Nephron progenitor cell (in vitro differentiated cells): ENCODE data around the gene SLC66A2.

Source experiments
- DNase-seq: peaks from one replicate; pipeline ENCODE4 v3.0.0; 2021
- H3K27ac Mint-ChIP-seq: 2 replicates; pipeline ENCODE4 v1.8.0; 2021; ENCODE audit warnings: mild to moderate bottlenecking, moderate library complexity, mixed read lengths
- H3K27me3 Mint-ChIP-seq: 2 replicates; pipeline ENCODE4 v1.8.0; 2021; ENCODE audit warnings: mild to moderate bottlenecking, low read depth, mixed read lengths; ENCODE audit not compliant: poor library complexity
- H3K36me3 Mint-ChIP-seq: 2 replicates; pipeline ENCODE4 v1.8.0; 2021; ENCODE audit warnings: low read depth, mixed read lengths
- H3K4me1 Mint-ChIP-seq: 2 replicates; pipeline ENCODE4 v1.8.0; 2021; ENCODE audit warnings: mixed read lengths
- H3K4me3 Mint-ChIP-seq: 2 replicates; pipeline ENCODE4 v1.8.0; 2021; ENCODE audit warnings: mild to moderate bottlenecking, moderate library complexity, mixed read lengths
- H3K9me3 Mint-ChIP-seq: 2 replicates; pipeline ENCODE4 v1.8.0; 2021; ENCODE audit warnings: mild to moderate bottlenecking, moderate library complexity, mixed read lengths
- TF ChIP-seq, protein P1 (sequence below): fragments of 200-600 bp; sonication (generic); IDR thresholded peaks from 2 replicates; pipeline ENCODE4 v1.5.0; 2021; ENCODE audit warnings: antibody characterized with exemption

SLC66A2 gene

DNA sequence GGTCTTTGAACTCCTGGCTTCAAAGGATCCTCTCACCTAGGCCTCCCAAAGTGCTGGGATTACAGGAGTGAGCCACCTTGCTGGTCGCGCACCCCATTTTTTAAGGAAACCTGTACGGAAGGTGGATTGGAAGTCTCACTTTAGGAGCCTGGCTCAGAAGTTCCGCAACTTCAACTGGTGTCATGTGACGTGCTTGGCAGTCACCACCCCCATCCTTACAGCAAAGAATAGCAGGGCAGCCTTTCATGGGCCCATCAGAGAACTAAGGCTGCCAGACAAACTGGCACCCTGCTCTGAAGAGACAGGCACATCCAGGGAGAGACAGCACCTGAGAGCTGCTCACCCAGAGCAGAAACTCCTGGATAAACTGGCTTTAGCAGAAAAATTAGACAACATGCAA lies 3.3 kb upstream of the SLC66A2 start:
- H3K27ac Mint-ChIP-seq, result no peak overlapping the region
- no peak for DNase-seq

DNA sequence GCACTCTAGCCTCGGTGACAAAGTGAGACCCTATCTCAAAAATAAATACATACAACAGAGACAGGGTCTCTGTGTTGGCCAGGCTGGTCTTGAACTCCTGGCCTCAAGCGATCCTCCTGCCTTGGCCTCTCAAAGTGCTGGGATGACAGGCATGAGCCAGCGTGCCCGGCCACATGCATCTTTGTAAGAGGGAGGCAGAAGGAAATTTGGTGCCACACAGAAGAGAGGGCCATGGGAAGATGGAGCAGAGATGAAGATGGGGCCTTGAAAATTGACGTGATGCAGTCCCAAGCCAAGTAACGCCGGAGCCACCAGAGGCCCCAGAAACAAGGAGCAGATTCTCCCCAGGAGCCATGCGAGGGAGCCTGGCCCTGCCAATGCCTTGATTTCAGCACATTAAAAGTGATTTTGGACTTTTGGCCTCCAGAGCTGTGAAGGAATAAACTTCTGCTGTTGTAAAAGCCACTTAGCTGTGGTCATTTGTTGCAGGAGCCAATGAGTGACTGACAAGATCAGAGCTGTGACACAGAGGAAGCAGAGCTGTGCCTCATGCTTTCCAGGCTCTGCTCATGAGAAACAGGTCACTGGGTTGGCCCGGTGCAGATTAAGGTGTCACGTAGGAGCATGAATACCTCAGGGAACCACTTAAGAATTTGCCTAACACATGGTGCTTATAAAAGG lies 2.7 kb upstream of the SLC66A2 start:
- H3K4me3 Mint-ChIP-seq, result no peak overlapping the region

More for the DNA sequence above, 3.3 kb upstream of the SLC66A2 start:
- Mint-ChIP-seq H3K27me3 (peaks cover 48% of the 10 kb centered on the region), H3K4me3 (no peak overlapping the region), H3K4me1 (peaks cover 27% of the 10 kb centered on the region), H3K9me3 (no peaks in the 10 kb centered on the region), H3K36me3 (no peaks in the 10 kb centered on the region)
- TF ChIP-seq, protein P1, sequence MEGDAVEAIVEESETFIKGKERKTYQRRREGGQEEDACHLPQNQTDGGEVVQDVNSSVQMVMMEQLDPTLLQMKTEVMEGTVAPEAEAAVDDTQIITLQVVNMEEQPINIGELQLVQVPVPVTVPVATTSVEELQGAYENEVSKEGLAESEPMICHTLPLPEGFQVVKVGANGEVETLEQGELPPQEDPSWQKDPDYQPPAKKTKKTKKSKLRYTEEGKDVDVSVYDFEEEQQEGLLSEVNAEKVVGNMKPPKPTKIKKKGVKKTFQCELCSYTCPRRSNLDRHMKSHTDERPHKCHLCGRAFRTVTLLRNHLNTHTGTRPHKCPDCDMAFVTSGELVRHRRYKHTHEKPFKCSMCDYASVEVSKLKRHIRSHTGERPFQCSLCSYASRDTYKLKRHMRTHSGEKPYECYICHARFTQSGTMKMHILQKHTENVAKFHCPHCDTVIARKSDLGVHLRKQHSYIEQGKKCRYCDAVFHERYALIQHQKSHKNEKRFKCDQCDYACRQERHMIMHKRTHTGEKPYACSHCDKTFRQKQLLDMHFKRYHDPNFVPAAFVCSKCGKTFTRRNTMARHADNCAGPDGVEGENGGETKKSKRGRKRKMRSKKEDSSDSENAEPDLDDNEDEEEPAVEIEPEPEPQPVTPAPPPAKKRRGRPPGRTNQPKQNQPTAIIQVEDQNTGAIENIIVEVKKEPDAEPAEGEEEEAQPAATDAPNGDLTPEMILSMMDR, result no peak

DNA sequence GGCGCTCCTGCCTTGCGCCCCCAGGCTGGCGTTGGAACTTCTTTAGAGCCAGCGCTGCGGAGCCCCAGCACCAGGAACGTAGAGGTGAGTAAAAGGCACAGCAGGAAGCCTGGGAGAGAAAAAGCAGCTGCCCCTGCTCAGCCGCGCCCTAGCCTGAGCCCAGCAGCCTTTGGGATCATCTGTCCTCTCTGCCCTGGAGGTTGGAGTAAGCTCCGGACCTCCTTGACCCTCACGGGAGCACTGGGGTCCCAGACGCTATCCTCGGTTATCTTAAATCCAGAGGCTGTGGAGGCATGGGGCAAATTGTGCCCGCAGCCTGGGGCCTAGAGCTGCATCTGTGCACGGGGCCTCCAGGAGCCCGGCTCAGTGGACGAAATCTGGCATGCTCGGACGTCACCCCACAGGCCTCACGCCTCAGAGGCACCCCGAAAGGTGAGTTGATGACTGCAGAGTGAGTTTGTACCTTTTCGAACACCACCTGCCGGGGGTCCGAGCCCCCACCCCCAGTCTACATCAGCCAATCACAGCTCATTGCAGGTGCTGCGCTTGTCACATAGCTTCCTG lies 1.6 kb upstream of the SLC66A2 start:
- Mint-ChIP-seq H3K4me3 (peak overlapping the region; percentile 62), H3K27ac (no peak overlapping the region), H3K4me1 (peaks cover 40% of the 10 kb centered on the region), H3K36me3 (peaks cover 9% of the 10 kb centered on the region), H3K9me3 (no peaks in the 10 kb centered on the region), H3K27me3 (peaks cover 52% of the 10 kb centered on the region)
- TF ChIP-seq, protein P1, result no peak
- no peak for DNase-seq

More for the DNA sequence above, 2.7 kb upstream of the SLC66A2 start:
- Mint-ChIP-seq H3K27ac (no peak overlapping the region), H3K9me3 (no peaks in the 10 kb centered on the region), H3K27me3 (peaks cover 52% of the 10 kb centered on the region), H3K4me1 (peaks cover 30% of the 10 kb centered on the region), H3K36me3 (no peaks in the 10 kb centered on the region)
- DNase-seq, result no peak
- TF ChIP-seq, protein P1, result no peak

DNA sequence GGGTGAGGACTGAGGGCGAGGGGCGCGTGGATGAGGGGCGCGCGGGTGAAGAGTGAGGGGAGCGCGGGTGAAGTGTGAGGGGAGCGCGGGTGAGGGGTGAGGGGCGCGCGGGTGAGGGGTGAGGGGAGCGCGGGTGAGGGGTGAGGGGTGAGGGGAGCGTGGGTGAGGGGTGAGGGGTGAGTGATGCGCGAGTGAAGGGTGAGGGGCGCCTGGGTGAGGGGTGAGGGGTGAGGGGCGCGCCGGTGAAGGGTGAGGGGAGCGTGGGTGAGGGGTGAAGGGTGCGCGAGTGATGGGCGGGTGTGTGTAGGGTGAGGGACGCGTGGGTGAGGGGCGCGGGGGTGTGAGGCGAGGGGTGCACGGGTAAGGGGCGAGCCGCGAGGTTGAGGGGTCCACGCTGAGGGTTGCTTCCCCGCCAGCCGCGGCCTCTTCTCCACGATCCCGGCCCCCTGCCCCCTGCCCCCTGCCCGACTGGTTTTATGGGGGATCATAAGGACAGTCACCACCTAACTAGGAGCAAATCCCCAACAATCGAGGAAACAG lies 1.1 kb upstream of the SLC66A2 start:
- H3K36me3 Mint-ChIP-seq, result peaks cover 10% of the 10 kb centered on the region
- TF ChIP-seq, protein P1, result no peak
- peaks cover 52% of the 10 kb centered on the region for H3K27me3 Mint-ChIP-seq
- H3K4me3 Mint-ChIP-seq, result peak overlapping the region; percentile 62
- no peak for DNase-seq
- H3K4me1 Mint-ChIP-seq, result peaks cover 45% of the 10 kb centered on the region
- no peaks in the 10 kb centered on the region for H3K9me3 Mint-ChIP-seq
- no peak overlapping the region for H3K27ac Mint-ChIP-seq

DNA sequence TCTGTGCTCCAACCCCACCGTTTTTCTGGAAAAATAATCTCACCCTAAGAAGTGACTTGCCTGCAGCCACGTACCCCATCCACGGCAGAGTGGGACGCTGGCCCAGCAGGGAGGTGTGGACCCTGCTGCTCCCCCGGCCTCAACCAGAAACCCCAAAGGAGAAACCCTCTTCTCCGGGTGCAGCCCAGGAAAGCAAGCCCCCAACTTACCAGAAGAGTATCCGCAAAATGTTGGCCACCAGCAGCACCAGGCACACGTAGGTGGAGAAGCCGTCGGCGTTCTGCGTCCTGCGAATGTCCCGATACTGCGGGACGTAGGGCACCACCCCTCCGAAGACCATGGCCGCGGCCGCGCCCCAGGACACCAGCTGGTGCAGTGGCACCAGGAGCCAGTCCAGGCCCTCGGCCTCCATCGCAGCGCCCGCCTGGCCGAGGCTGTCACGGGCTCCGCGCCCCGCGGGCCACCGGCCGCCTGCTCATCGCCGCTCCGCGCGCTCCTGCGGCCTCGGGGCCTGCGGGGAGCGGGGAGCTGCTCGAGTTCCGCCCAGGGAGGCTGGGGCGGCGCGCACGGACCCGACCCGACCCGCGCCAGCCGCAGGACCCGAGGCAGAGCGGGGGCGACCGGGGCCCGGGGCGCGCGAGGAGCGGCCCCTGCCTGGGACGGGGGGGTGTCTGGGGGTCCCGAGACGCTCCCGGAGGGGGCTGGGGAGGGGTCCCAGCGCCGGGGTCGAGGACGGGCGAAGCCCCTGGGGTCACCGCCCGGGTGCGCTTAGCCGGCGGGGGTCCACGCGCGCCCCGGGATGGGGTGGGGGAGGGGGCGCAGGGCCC lies 725 bp downstream of the SLC66A2 start:
- Mint-ChIP-seq H3K4me3 (peak overlapping the region; percentile 83), H3K36me3 (peaks cover 10% of the 10 kb centered on the region), H3K9me3 (no peaks in the 10 kb centered on the region), H3K4me1 (peaks cover 53% of the 10 kb centered on the region), H3K27ac (no peak overlapping the region), H3K27me3 (peaks cover 45% of the 10 kb centered on the region)
- DNase-seq, result peak; percentile 56
- TF ChIP-seq, protein P1, result no peak
